LNCaP clone FGC (cell line): ENCODE results near the gene AFP.

Experiments
- DNase-seq: peaks from one replicate; pipeline ENCODE4 v3.0.0-alpha.2; 2011; ENCODE audit warnings: low read depth
- H3K4me3 ChIP-seq: 2 replicates; pipeline ENCODE4 v1.5.1; 2011; ENCODE audit warnings: mild to moderate bottlenecking, low read depth, low read length, control low read depth
- CTCF ChIP-seq: IDR thresholded peaks from 2 replicates; pipeline ENCODE4 v1.5.1; 2012; ENCODE audit warnings: mild to moderate bottlenecking; ENCODE audit not compliant: control insufficient read depth, insufficient read depth; ENCODE audit errors: extremely low read depth

The AFP gene

GRCh38 chr4:73499996-73500765, 64.2 kb downstream of the AFP start:
- peak overlapping the region; percentile 27; the same call in 1 of the 2 replicates for H3K4me3 ChIP-seq
- TF ChIP-seq CTCF: no peak

GRCh38 chr4:73501664-73502265, 65.7 kb downstream of the AFP start:
- H3K4me3 ChIP-seq: no peak overlapping the region
- no peak for TF ChIP-seq CTCF
- no peak for DNase-seq

More at GRCh38 chr4:73499996-73500765, 64.2 kb downstream of the AFP start:
- peak; percentile 13 for DNase-seq

GRCh38 chr4:73505567-73505966, 69.5 kb downstream of the AFP start:
- H3K4me3 ChIP-seq: no peak overlapping the region
- no peak for TF ChIP-seq CTCF
- no peak for DNase-seq
